Common myeloid progenitor, CD34-positive (primary cell): ENCODE measurements around the gene CCDC12.

ENCODE experiments used
- CTCF ChIA-PET: fragments of 350-600 bp; sonication (Branson Sonifier 250); formaldehyde crosslinking; loops from one replicate; lab custom pipeline; 2021; ENCODE audit warnings: antibody characterized with exemption; lab: Charles Lee
- POLR2A ChIA-PET: fragments of 350-600 bp; sonication (Branson Sonifier 250); formaldehyde crosslinking; loops from one replicate; lab custom pipeline; 2021; ENCODE audit warnings: antibody characterized with exemption; lab: Charles Lee
- DNase-seq, 3 donors: peaks; one replicate each; pipeline versions ENCODE4 v3.0.0 to v3.0.0-alpha.2; 2013
- H3K27ac ChIP-seq, 2 experiments: 1 replicate in 1 of 2; 2 replicates in 1 of 2; pipeline ENCODE4 v1.7.0; 2013; ENCODE audit warnings: inconsistent platforms in 2 of 2, low read length in 2 of 2, mild to moderate bottlenecking in 2 of 2, low read depth in 1 of 2, moderate library complexity in 1 of 2; ENCODE audit not compliant: severe bottlenecking in 2 of 2, insufficient read depth in 1 of 2, poor library complexity in 1 of 2
- H3K27me3 ChIP-seq, 5 experiments: replicated peaks in 2 of 5; 1 replicate in 3 of 5; 2 replicates in 2 of 5; pipeline versions ENCODE4 v1.6.1 to v1.7.0; 2013; ENCODE audit warnings: low read length in 4 of 5, mild to moderate bottlenecking in 2 of 5, moderate library complexity in 2 of 5, inconsistent platforms in 1 of 5; ENCODE audit not compliant: insufficient read depth in 5 of 5, control insufficient read depth in 4 of 5
- H3K36me3 ChIP-seq, 4 experiments: 1 replicate in 2 of 4; 2 replicates in 2 of 4; pipeline versions ENCODE4 v1.6.1 to v1.7.0; 2013; ENCODE audit warnings: low read length in 3 of 4, control low read depth in 1 of 4, mild to moderate bottlenecking in 1 of 4; ENCODE audit not compliant: control insufficient read depth in 4 of 4, insufficient read depth in 4 of 4
- H3K4me1 ChIP-seq, 4 experiments: 1 replicate in 3 of 4; 2 replicates in 1 of 4; pipeline versions ENCODE4 v1.6.1 to v1.7.1; 2013; ENCODE audit warnings: low read length in 3 of 4, mild to moderate bottlenecking in 3 of 4, control low read depth in 1 of 4, inconsistent platforms in 1 of 4, moderate library complexity in 1 of 4; ENCODE audit not compliant: control insufficient read depth in 4 of 4, insufficient read depth in 4 of 4; ENCODE audit errors: control extremely low read depth in 1 of 4
- H3K4me3 ChIP-seq, 7 experiments: 1 replicate in 4 of 7; 2 replicates in 3 of 7; pipeline versions ENCODE4 v1.5.1 to v1.7.0; 2013; ENCODE audit warnings: mild to moderate bottlenecking in 7 of 7, low read length in 6 of 7, moderate library complexity in 6 of 7, inconsistent platforms in 2 of 7, low read depth in 2 of 7, control low read depth in 1 of 7; ENCODE audit not compliant: insufficient read depth in 4 of 7, control insufficient read depth in 1 of 7; ENCODE audit errors: extremely low read depth in 1 of 7
- H3K9me3 ChIP-seq, 5 experiments: 1 replicate in 4 of 5; 2 replicates in 1 of 5; pipeline versions ENCODE4 v1.6.1 to v1.7.1; 2013; ENCODE audit warnings: low read length in 4 of 5, mild to moderate bottlenecking in 2 of 5, inconsistent platforms in 1 of 5, low read depth in 1 of 5, moderate library complexity in 1 of 5; ENCODE audit not compliant: control insufficient read depth in 4 of 5, insufficient read depth in 2 of 5; ENCODE audit errors: control extremely low read depth in 1 of 5
- WGBS: methylation state at CpG from one replicate; pipeline ENCODE4 v1.1.5; 2013; ENCODE audit not compliant: insufficient coverage; 5-methylcytosine and 5-hydroxymethylcytosine counted together

The CCDC12 gene

GRCh38 chr3:46922426-46922825 is 54.1 kb downstream of the CCDC12 start:
- DNase-seq, result no peak
- 96% methylated on average over 3 of the region's 4 CpGs for WGBS
- no peak overlapping the region for H3K27ac ChIP-seq

GRCh38 chr3:46921871-46922271 is 54.7 kb downstream of the CCDC12 start:
- H3K9me3 ChIP-seq, result peaks cover 0 to 14% (median 3%) of the 10 kb centered on the region in 5 experiments
- H3K36me3 ChIP-seq, result peaks cover 34 to 90% (median 70%) of the 10 kb centered on the region in 4 experiments
- peaks cover 5 to 28% (median 26%) of the 10 kb centered on the region in 4 experiments for H3K4me1 ChIP-seq
- POLR2A ChIA-PET, result no interaction called here
- 98% methylated on average over 6 of the region's 7 CpGs for WGBS
- no peaks in the 10 kb centered on the region for H3K27me3 ChIP-seq
- CTCF ChIA-PET, result interaction anchor here (0.9 to 12.9 kb wide), 8 partner anchors 9 to 73 kb away, joined by 3 to 164 read pairs (median 6); partner anchors contain the start of gene CCDC12
- no peak for DNase-seq
- H3K4me3 ChIP-seq, result no peak overlapping the region
- no peak overlapping the region for H3K27ac ChIP-seq

More at GRCh38 chr3:46922426-46922825, 54.1 kb downstream of the CCDC12 start:
- ChIA-PET POLR2A (no interaction called here), CTCF (interaction anchor here (0.7 to 12.9 kb wide), 18 partner anchors 9 to 220 kb away, joined by 3 to 164 read pairs (median 5); partner anchors contain the start of gene CCDC12)
- Histone ChIP-seq H3K4me1 (peaks cover 8 to 33% (median 32%) of the 10 kb centered on the region in 4 experiments), H3K4me3 (no peak overlapping the region), H3K36me3 (peaks cover 32 to 84% (median 66%) of the 10 kb centered on the region in 4 experiments), H3K27me3 (no peaks in the 10 kb centered on the region), H3K9me3 (peaks cover 0 to 14% (median 3%) of the 10 kb centered on the region in 5 experiments)

DNA sequence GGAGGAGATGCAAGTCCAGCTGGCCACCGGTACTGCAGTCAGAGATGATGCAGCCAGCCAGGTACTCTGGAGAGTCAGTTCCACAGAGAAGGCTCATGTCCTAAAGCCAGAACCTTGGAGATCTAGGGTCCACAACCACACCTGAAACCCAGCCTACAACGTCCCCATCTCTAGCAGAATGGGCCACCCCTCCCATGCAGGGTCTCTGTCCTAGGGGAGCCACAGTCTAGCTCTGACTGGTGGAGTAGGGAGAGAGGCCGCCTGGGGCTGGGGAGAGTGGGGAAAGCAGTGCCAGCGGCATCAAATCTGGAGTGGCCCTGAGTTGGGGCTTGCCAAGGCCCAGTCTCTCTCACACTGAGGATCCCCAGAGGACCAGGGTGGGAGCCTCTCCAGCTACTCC is 55.5 kb downstream of the CCDC12 start:
- no peak for DNase-seq
- 100% methylated on average over 3 of the region's 4 CpGs for WGBS
- H3K27ac ChIP-seq, result no peak overlapping the region
- H3K4me3 ChIP-seq, result no peak overlapping the region
- peaks cover 5 to 20% (median 18%) of the 10 kb centered on the region in 4 experiments for H3K4me1 ChIP-seq
- ChIA-PET POLR2A (no interaction called here), CTCF (interaction anchor here (0.7 to 12.9 kb wide), 8 partner anchors 12 to 102 kb away, joined by 3 to 164 read pairs (median 4); no protein-coding TSS in a partner anchor)
- H3K36me3 ChIP-seq, result peaks cover 34 to 91% (median 68%) of the 10 kb centered on the region in 4 experiments
- peaks cover 0 to 14% (median 3%) of the 10 kb centered on the region in 5 experiments for H3K9me3 ChIP-seq
- no peaks in the 10 kb centered on the region for H3K27me3 ChIP-seq

- CTCF ChIA-PET, result interaction anchor here (1.5 to 12.9 kb wide), 2 partner anchors 17 to 77 kb away, joined by 4 to 164 read pairs; no protein-coding TSS in a partner anchor
- WGBS, result 100% methylated on average over 4 of the region's 4 CpGs
- H3K9me3 ChIP-seq, result peaks cover 0 to 14% (median 3%) of the 10 kb centered on the region in 5 experiments
- peaks cover 28 to 75% (median 55%) of the 10 kb centered on the region in 4 experiments for H3K36me3 ChIP-seq
- peaks cover 0 to 3% (median 1%) of the 10 kb centered on the region in 4 experiments for H3K4me1 ChIP-seq
- no peak overlapping the region for H3K27ac ChIP-seq
- POLR2A ChIA-PET, result interaction anchor here (0.5 kb wide), 1 partner anchor 1943 kb away, joined by 5 read pairs; the partner anchor contains the start of genes EXOSC7 and ZDHHC3
- no peaks in the 10 kb centered on the region for H3K27me3 ChIP-seq
- H3K4me3 ChIP-seq, result no peak overlapping the region
- DNase-seq, result no peak
These were observed 57.9 kb downstream of the CCDC12 start for GRCh38 chr3:46918634-46919033.

DNA sequence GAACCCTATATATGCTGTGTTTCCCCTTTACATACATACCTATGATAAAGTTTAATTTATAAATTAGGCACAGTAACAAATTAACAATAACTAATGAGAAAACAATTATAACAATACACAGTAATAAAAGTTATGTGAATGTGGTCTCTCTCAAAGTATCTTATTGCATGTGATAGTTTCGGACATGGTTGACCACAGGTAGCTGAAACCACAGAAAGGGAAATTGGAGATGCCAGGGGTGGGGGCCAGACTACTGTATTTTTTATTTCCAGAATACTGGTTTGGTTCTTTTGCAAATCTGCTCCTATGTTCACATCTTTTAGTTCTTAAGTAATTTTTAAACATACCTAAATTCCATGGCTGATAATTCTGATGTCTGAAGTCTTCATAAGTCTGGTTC is 58.3 kb downstream of the CCDC12 start:
- DNase-seq, result no peak
- peaks cover 0 to 2% (median 0%) of the 10 kb centered on the region in 4 experiments for H3K4me1 ChIP-seq
- no peaks in the 10 kb centered on the region for H3K27me3 ChIP-seq
- no peak overlapping the region for H3K27ac ChIP-seq
- peaks cover 28 to 71% (median 53%) of the 10 kb centered on the region in 4 experiments for H3K36me3 ChIP-seq
- no CpG with 5 or more reads among the region's 1 CpG for WGBS
- H3K9me3 ChIP-seq, result peaks cover 0 to 14% (median 3%) of the 10 kb centered on the region in 5 experiments
- ChIA-PET CTCF (no interaction called here), POLR2A (interaction anchor here (0.5 kb wide), 1 partner anchor 1942 kb away, joined by 5 read pairs; the partner anchor contains the start of genes EXOSC7 and ZDHHC3)
- no peak overlapping the region for H3K4me3 ChIP-seq

GRCh38 chr3:46917257-46917656 is 59.3 kb downstream of the CCDC12 start:
- CTCF ChIA-PET, result no interaction called here
- H3K27ac ChIP-seq, result no peak overlapping the region
- peaks cover 0 to 14% (median 3%) of the 10 kb centered on the region in 5 experiments for H3K9me3 ChIP-seq
- peaks cover 21 to 61% (median 48%) of the 10 kb centered on the region in 4 experiments for H3K36me3 ChIP-seq
- POLR2A ChIA-PET, result no interaction called here
- no peak overlapping the region for H3K4me3 ChIP-seq
- 100% methylated on average over 2 of the region's 3 CpGs for WGBS
- peaks cover 0 to 2% (median 0%) of the 10 kb centered on the region in 4 experiments for H3K4me1 ChIP-seq
- H3K27me3 ChIP-seq, result no peaks in the 10 kb centered on the region
- no peak for DNase-seq

DNA sequence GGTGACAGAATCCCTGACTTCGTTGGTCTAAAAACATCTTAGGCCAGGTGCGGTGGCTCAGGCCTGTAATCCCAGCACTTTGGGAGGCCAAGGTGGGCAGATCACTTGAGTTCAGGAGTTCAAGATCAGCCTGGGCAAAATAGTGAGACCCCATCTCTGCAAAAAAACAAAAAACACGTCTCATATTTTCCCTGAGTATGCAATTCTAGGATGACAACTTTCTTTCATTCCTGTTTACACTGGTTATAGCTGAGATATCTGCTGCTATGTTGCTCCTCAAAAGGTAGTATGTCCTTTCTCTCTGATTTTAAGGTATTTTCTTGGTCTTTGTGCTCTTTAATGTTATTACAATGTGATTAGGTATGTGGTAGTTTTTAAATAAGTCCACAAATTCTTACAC is 59.7 kb downstream of the CCDC12 start:
- no peak for DNase-seq
- Histone ChIP-seq H3K9me3 (peaks cover 0 to 14% (median 3%) of the 10 kb centered on the region in 5 experiments), H3K36me3 (peaks cover 21 to 57% (median 45%) of the 10 kb centered on the region in 4 experiments), H3K27me3 (no peaks in the 10 kb centered on the region), H3K4me1 (peaks cover 0 to 2% (median 0%) of the 10 kb centered on the region in 4 experiments), H3K27ac (no peak overlapping the region), H3K4me3 (no peak overlapping the region)
- WGBS, result 100% methylated on average over 3 of the region's 3 CpGs
- POLR2A ChIA-PET, result no interaction called here
- CTCF ChIA-PET, result no interaction called here
